SK-N-SH (cell line): ENCODE measurements around the gene RBMS3. TPM values are rescaled to one million over a fixed set of nuclear protein-coding genes. Genes with fewer than 3 reads are reported as not detected.

Experiments
- CTCF ChIA-PET: fragments of 300-600, 350-600 bp; formaldehyde crosslinking; extraction: SDS; loops from one replicate; lab custom pipeline; 2021; lab: Yijun Ruan, JAX
- POLR2A ChIA-PET: fragments of 350-600 bp; sonication (Branson Sonifier 250); formaldehyde crosslinking; extraction: SDS; loops from one replicate; lab custom pipeline; 2020; ENCODE audit warnings: antibody characterized with exemption, inconsistent platforms; lab: Yijun Ruan, JAX
- DNase-seq: peaks from one replicate; pipeline ENCODE4 v3.0.0; 2012
- H2AFZ ChIP-seq: fragments of 200-600 bp; sonication (generic); 2 replicates; pipeline ENCODE4 v1.8.1; 2016; ENCODE audit warnings: antibody characterized with exemption, mild to moderate bottlenecking, low read depth
- H3F3A ChIP-seq: fragments of 200-600 bp; sonication (generic); replicated peaks from 2 replicates; pipeline ENCODE3; 2016; ENCODE audit warnings: antibody characterized with exemption, mild to moderate bottlenecking; ENCODE audit not compliant: insufficient read depth
- H3K27ac ChIP-seq, 2 experiments: fragments of 200-500 bp in 1 of 2; fragments of 200-600 bp in 1 of 2; sonication (Bioruptor generic) in 1 of 2; sonication (generic), shearing (Covaris generic) in 1 of 2; 2 replicates each; pipeline versions ENCODE4 v1.5.1 to v1.6.1; 2014 to 2016; ENCODE audit warnings: low read depth in 2 of 2, inconsistent platforms in 1 of 2, low read length in 1 of 2, mild to moderate bottlenecking in 1 of 2, mixed read lengths in 1 of 2
- H3K27me3 ChIP-seq: fragments of 200-600 bp; sonication (generic), shearing (Covaris generic); 2 replicates; pipeline ENCODE4 v1.6.1; 2016; ENCODE audit warnings: mixed run types; ENCODE audit not compliant: insufficient read depth
- H3K36me3 ChIP-seq, 2 experiments: fragments of 200-500 bp in 1 of 2; fragments of 200-600 bp in 1 of 2; sonication (Bioruptor generic) in 1 of 2; sonication (generic) in 1 of 2; replicated peaks in 1 of 2; 2 replicates each; pipeline versions ENCODE3 to v1.5.1; 2014 to 2016; ENCODE audit warnings: low read length in 1 of 2, mild to moderate bottlenecking in 1 of 2; ENCODE audit not compliant: insufficient read depth in 2 of 2, control insufficient read depth in 1 of 2
- H3K4me1 ChIP-seq, 2 experiments: fragments of 200-500 bp in 1 of 2; fragments of 200-600 bp in 1 of 2; sonication (Bioruptor generic) in 1 of 2; sonication (generic), shearing (Covaris generic) in 1 of 2; 2 replicates each; pipeline versions ENCODE4 v1.5.1 to v1.6.1; 2014 to 2016; ENCODE audit warnings: low read depth in 1 of 2, low read length in 1 of 2, mixed run types in 1 of 2; ENCODE audit not compliant: insufficient read depth in 2 of 2, control insufficient read depth in 1 of 2
- H3K4me2 ChIP-seq: fragments of 200-600 bp; sonication (generic), shearing (Covaris generic); 2 replicates; pipeline ENCODE4 v1.6.1; 2017; ENCODE audit warnings: mixed run types
- H3K4me3 ChIP-seq, 2 experiments: fragments of 200-500 bp in 1 of 2; fragments of 200-600 bp in 1 of 2; sonication (Bioruptor generic) in 1 of 2; sonication (generic), shearing (Covaris generic) in 1 of 2; 2 replicates each; pipeline versions ENCODE4 v1.5.1 to v1.8.1; 2014 to 2016; ENCODE audit warnings: low read depth in 2 of 2, inconsistent platforms in 1 of 2, low read length in 1 of 2, mild to moderate bottlenecking in 1 of 2, mixed read lengths in 1 of 2, moderate library complexity in 1 of 2
- H3K79me2 ChIP-seq: fragments of 200-600 bp; sonication (generic); 2 replicates; pipeline ENCODE4 v1.8.1; 2017; ENCODE audit warnings: mild to moderate bottlenecking; ENCODE audit not compliant: insufficient read depth
- H3K9ac ChIP-seq: fragments of 200-600 bp; sonication (generic); 2 replicates; pipeline ENCODE4 v1.6.1; 2017; ENCODE audit warnings: mixed run types
- H3K9me2 ChIP-seq: fragments of 200-600 bp; sonication (generic); 2 replicates; pipeline ENCODE4 v1.6.1; 2017; ENCODE audit warnings: mixed run types
- H3K9me3 ChIP-seq: fragments of 200-600 bp; sonication (generic); 2 replicates; pipeline ENCODE4 v1.6.1; 2017; ENCODE audit warnings: mixed run types, mild to moderate bottlenecking, moderate library complexity
- H4K20me1 ChIP-seq: fragments of 200-600 bp; sonication (generic); 2 replicates; pipeline ENCODE4 v1.6.1; 2017; ENCODE audit warnings: mild to moderate bottlenecking, mixed run types; ENCODE audit not compliant: insufficient read depth
- CHD2 ChIP-seq: fragments of 150-350 bp; IDR thresholded peaks from 2 replicates; pipeline ENCODE4 v1.6.1; 2018; ENCODE audit warnings: low read length; ENCODE audit not compliant: partially characterized antibody
- CTCF ChIP-seq: fragments of 200-600 bp; sonication (generic); IDR thresholded peaks from 2 replicates; pipeline ENCODE4 v1.6.1; 2017; ENCODE audit warnings: antibody characterized with exemption, mild to moderate bottlenecking, moderate library complexity
- ELF1 ChIP-seq: IDR thresholded peaks from 2 replicates; pipeline ENCODE4 v1.4.0; 2012
- EP300 ChIP-seq, 2 experiments: IDR thresholded peaks; 2 replicates each; pipeline versions ENCODE4 v1.4.0 to v1.6.1; 2012; ENCODE audit warnings: borderline replicate concordance in 1 of 2, low read depth in 1 of 2, low read length in 1 of 2
- FOXM1 ChIP-seq: IDR thresholded peaks from 2 replicates; pipeline ENCODE4 v1.4.0; 2012; ENCODE audit warnings: low read depth, mild to moderate bottlenecking
- GATA2 ChIP-seq: sonication (generic); formaldehyde crosslinking; IDR thresholded peaks from 2 replicates; pipeline ENCODE4 v1.5.0; 2020; ENCODE audit warnings: mild to moderate bottlenecking, missing genetic modification reagents
- JUND ChIP-seq: IDR thresholded peaks from 2 replicates; pipeline ENCODE4 v1.4.0; 2012
- MAX ChIP-seq: IDR thresholded peaks from 2 replicates; pipeline ENCODE4 v1.4.0; 2012; ENCODE audit warnings: low read depth
- REST ChIP-seq: IDR thresholded peaks from 2 replicates; pipeline ENCODE4 v1.6.1; 2012; ENCODE audit warnings: mild to moderate bottlenecking, low read depth, low read length, moderate library complexity
- RFX5 ChIP-seq: IDR thresholded peaks from 2 replicates; pipeline ENCODE4 v1.6.1; 2012; ENCODE audit warnings: mild to moderate bottlenecking, improper control_type of control experiment, low read length
- TCF12 ChIP-seq: IDR thresholded peaks from 2 replicates; pipeline ENCODE4 v1.4.0; 2012
- WGBS: methylation state at CpG from one replicate; pipeline ENCODE4 v1.1.6; 2017; ENCODE audit warnings: low lambda C conversion rate; 5-methylcytosine and 5-hydroxymethylcytosine counted together
- polyA plus RNA-seq, 3 experiments: library from polyadenylated mRNA; depleted of rRNA; stranded (reverse); fragments of >200 nt; gene quantifications; 2 replicates each; pipeline ENCODE4 v1.2.3, GENCODE V29; 2012

Gene RBMS3
- polyA plus RNA-seq, 1 of the 3 experiments (the other 2 are of a cell fraction) = 8.2 TPM

GRCh38 chr3:29612536-29612935 is 331.7 kb downstream of the RBMS3 start:
- Histone ChIP-seq H3F3A (peaks cover 3% of the 10 kb centered on the region), H3K36me3 (peaks cover 0 to 4% of the 10 kb centered on the region in 2 experiments), H3K9ac (no peak overlapping the region), H2AFZ (no peak overlapping the region), H3K9me3 (no peaks in the 10 kb centered on the region), H4K20me1 (peaks cover 3% of the 10 kb centered on the region; the same call in 1 of the 2 replicates), H3K79me2 (peaks cover 41% of the 10 kb centered on the region; the same call in 1 of the 2 replicates), H3K4me1 (peaks cover 7 to 8% of the 10 kb centered on the region in 2 experiments; a peak in 3 of 4 replicates), H3K4me3 (no peak overlapping the region), H3K4me2 (no peak overlapping the region), H3K27me3 (no peaks in the 10 kb centered on the region), H3K9me2 (no peaks in the 10 kb centered on the region), H3K27ac (peak overlapping the region in 1 of 2 experiments; percentile 73; a peak in 2 of 4 replicates)
- DNase-seq = no peak
- POLR2A ChIA-PET = no interaction called here
- CTCF ChIA-PET = no interaction called here
- WGBS = 91% methylated on average over 1 of the region's 1 CpG
- TF ChIP-seq REST (no peak), RFX5 (no peak), FOXM1 (no peak), TCF12 (no peak), GATA2 (CRISPR knock-in tag) (no peak), MAX (no peak), CTCF (no peak), JUND (no peak)
- TF ChIP-seq, all 33 proteins: peak for 0

- Histone ChIP-seq H3K9me2 (no peaks in the 10 kb centered on the region), H3K4me2 (no peak overlapping the region), H3K4me1 (peaks cover 3 to 7% of the 10 kb centered on the region in 2 experiments; a peak in 3 of 4 replicates), H4K20me1 (peaks cover 3% of the 10 kb centered on the region; the same call in 1 of the 2 replicates), H3K27me3 (no peaks in the 10 kb centered on the region), H3K4me3 (no peak overlapping the region), H3K9me3 (no peaks in the 10 kb centered on the region), H3K9ac (no peak overlapping the region), H3F3A (peaks cover 3% of the 10 kb centered on the region), H2AFZ (no peak overlapping the region), H3K36me3 (peaks cover 0 to 4% of the 10 kb centered on the region in 2 experiments), H3K79me2 (peaks cover 50% of the 10 kb centered on the region), H3K27ac (peak overlapping the region in 1 of 2 experiments; percentile 74; a peak in 2 of 4 replicates)
- no peak for TF ChIP-seq CHD2
- TF ChIP-seq EP300 (IDR thresholded peaks at IDR 0.05; ENCODE audit: borderline replicate concordance in 1 of 2, low read depth in 1 of 2, low read length in 1 of 2) = peak in 1 of 2 experiments; percentile 37; a peak in 1 of 4 replicates
- TF ChIP-seq ELF1 = no peak
- no peak for DNase-seq
- POLR2A ChIA-PET = no interaction called here
- WGBS = 81% methylated on average over 1 of the region's 1 CpG
- CTCF ChIA-PET = interaction anchor here (0.6 kb wide), 1 partner anchor 812 kb away, joined by 3 read pairs; no protein-coding TSS in a partner anchor
Measured at GRCh38 chr3:29614954-29615353, 334.1 kb downstream of the RBMS3 start.
